Measurements from ENCODE around the gene MAGI2. TPM values are rescaled to one million over a fixed set of nuclear protein-coding genes. Genes with fewer than 3 reads are reported as not detected.

MAGI2 gene
- total and polyA plus RNA-seq, 2 of the 13 experiments (the other 11 are each of a cell fraction or from before 2014, with no cell fraction given): 1.5 to 3.8 TPM

- no peak overlapping the region for H2AFZ ChIP-seq (ENCODE audit: low read length)
- no TSS peak for BruUV-seq (replicated peaks)
- no peaks in the 10 kb centered on the region for H3K4me1 ChIP-seq (ENCODE audit: insufficient read depth, low read length)
- FAIRE-seq (no peak), DNase-seq (ENCODE audit: low spot score) (no peak), ATAC-seq (no peak)
- CTCF ChIA-PET (ENCODE audit: low intra/inter-chr PET ratio, low total read pairs): no interaction called here
- no peaks in the 10 kb centered on the region for H3K27me3 ChIP-seq (ENCODE audit: control insufficient read depth in 1 of 2, insufficient read depth in 2 of 2, low read length in 2 of 2)
- 58% methylated on average over 4 of the region's 4 CpGs for WGBS (ENCODE audit: low lambda C conversion rate)
- no peaks in the 10 kb centered on the region for H3K36me3 ChIP-seq (replicated peaks in 1 of 2; ENCODE audit: control insufficient read depth in 1 of 2, insufficient read depth in 2 of 2, low read length in 2 of 2)
- intact Hi-C loops (cut with micrococcal nuclease; ENCODE audit: unreplicated experiment): no loop called here
- H3K4me3 ChIP-seq (replicated peaks in 1 of 3; ENCODE audit: insufficient read depth in 1 of 3, low read depth in 2 of 3, low read length in 3 of 3): no peak overlapping the region
- no peaks in the 10 kb centered on the region for H3K79me2 ChIP-seq (ENCODE audit: insufficient read depth, low read length)
- H3K9ac ChIP-seq (ENCODE audit: insufficient read depth, low read depth, low read length): no peak overlapping the region
- in situ Hi-C loops (cut with HindIII; ENCODE audit: extremely low pct_ligation_motif_present, low pct_unique_long_range_greater_than_20kb): no loop called here
- POLR2A ChIA-PET: no interaction called here
- no peaks in the 10 kb centered on the region for H3K9me3 ChIP-seq (ENCODE audit: low read length)
- no peak overlapping the region for H3K27ac ChIP-seq (ENCODE audit: extremely low read length, insufficient read depth, low read length)
- no peaks in the 10 kb centered on the region for H4K20me1 ChIP-seq (ENCODE audit: insufficient read depth, low read length)
- no peak for TF ChIP-seq CEBPB (IDR thresholded peaks at IDR 0.05; ENCODE audit: borderline replicate concordance, low read depth, low read length)
- no peak overlapping the region for H3K4me2 ChIP-seq (ENCODE audit: low read depth, low read length)
Measured at GRCh38 chr7:78185149-78185745, 1268.2 kb downstream of the MAGI2 start.

- no peak for ATAC-seq
- no peaks in the 10 kb centered on the region for H3K79me2 ChIP-seq (ENCODE audit: insufficient read depth, low read length)
- no peak overlapping the region for H3K9ac ChIP-seq (ENCODE audit: insufficient read depth, low read depth, low read length)
- H3K4me3 ChIP-seq (replicated peaks in 1 of 3; ENCODE audit: insufficient read depth in 1 of 3, low read depth in 2 of 3, low read length in 3 of 3): no peak overlapping the region
- POLR2A ChIA-PET: no interaction called here
- no peak overlapping the region for H3K4me2 ChIP-seq (ENCODE audit: low read depth, low read length)
- intact Hi-C loops (cut with micrococcal nuclease; ENCODE audit: unreplicated experiment) (no loop called here), in situ Hi-C loops (cut with HindIII; ENCODE audit: extremely low pct_ligation_motif_present, low pct_unique_long_range_greater_than_20kb) (no loop called here)
- BruUV-seq (replicated peaks): no TSS peak
- no peaks in the 10 kb centered on the region for H3K36me3 ChIP-seq (replicated peaks in 1 of 2; ENCODE audit: control insufficient read depth in 1 of 2, insufficient read depth in 2 of 2, low read length in 2 of 2)
- H3K9me3 ChIP-seq (ENCODE audit: low read length): no peaks in the 10 kb centered on the region
- TF ChIP-seq ZNF670 (CRISPR knock-in tag; IDR thresholded peaks at IDR 0.05; ENCODE audit: borderline replicate concordance) (no peak), RORA (CRISPR knock-in tag; IDR thresholded peaks at IDR 0.05) (no peak), KLF9 (CRISPR knock-in tag; IDR thresholded peaks at IDR 0.05; ENCODE audit: low read depth) (no peak), ZNF281 (CRISPR knock-in tag; IDR thresholded peaks at IDR 0.05; ENCODE audit: borderline replicate concordance) (no peak), ZNF354B (CRISPR knock-in tag; IDR thresholded peaks at IDR 0.05) (no peak), SPEN (CRISPR knock-in tag; IDR thresholded peaks at IDR 0.05; ENCODE audit: low read depth) (no peak), NBN (conservative IDR thresholded peaks at IDR 0.05) (no peak), GPN1 (CRISPR knock-in tag; IDR thresholded peaks at IDR 0.05; ENCODE audit: borderline replicate concordance) (no peak), NFKB2 (CRISPR knock-in tag; IDR thresholded peaks at IDR 0.05; ENCODE audit: borderline replicate concordance) (no peak), ZNF782 (CRISPR knock-in tag; IDR thresholded peaks at IDR 0.05; ENCODE audit: borderline replicate concordance) (no peak), ARNTL (CRISPR knock-in tag; IDR thresholded peaks at IDR 0.05) (no peak), HNF4G (IDR thresholded peaks at IDR 0.05; ENCODE audit: borderline replicate concordance, low read depth, low read length) (no peak), HNF4G (CRISPR knock-in tag; IDR thresholded peaks at IDR 0.05; ENCODE audit: borderline replicate concordance, low read depth) (no peak), ARID3A (IDR thresholded peaks at IDR 0.05; ENCODE audit: low read depth, low read length) (no peak), BRD4 (CRISPR knock-in tag; IDR thresholded peaks at IDR 0.05) (no peak)
- WGBS (ENCODE audit: low lambda C conversion rate): 86% methylated on average over 1 of the region's 1 CpG
- no peaks in the 10 kb centered on the region for H3K4me1 ChIP-seq (ENCODE audit: insufficient read depth, low read length)
- no peak for FAIRE-seq
- DNase-seq (ENCODE audit: low spot score): no peak
- CTCF ChIA-PET (ENCODE audit: low intra/inter-chr PET ratio, low total read pairs): no interaction called here
- no peak overlapping the region for H3K27ac ChIP-seq (ENCODE audit: extremely low read length, insufficient read depth, low read length)
- H2AFZ ChIP-seq (ENCODE audit: low read length): no peak overlapping the region
- no peaks in the 10 kb centered on the region for H3K27me3 ChIP-seq (ENCODE audit: control insufficient read depth in 1 of 2, insufficient read depth in 2 of 2, low read length in 2 of 2)
- H4K20me1 ChIP-seq (ENCODE audit: insufficient read depth, low read length): no peaks in the 10 kb centered on the region
Measured at GRCh38 chr7:78184299-78184698, 1269.2 kb downstream of the MAGI2 start.
